ENCODE results near the gene RSPH1.

RSPH1 gene

GRCh38 chr21:42530167-42530518 is 34.1 kb upstream of the RSPH1 start:
- no peak for DNase-seq

DNA sequence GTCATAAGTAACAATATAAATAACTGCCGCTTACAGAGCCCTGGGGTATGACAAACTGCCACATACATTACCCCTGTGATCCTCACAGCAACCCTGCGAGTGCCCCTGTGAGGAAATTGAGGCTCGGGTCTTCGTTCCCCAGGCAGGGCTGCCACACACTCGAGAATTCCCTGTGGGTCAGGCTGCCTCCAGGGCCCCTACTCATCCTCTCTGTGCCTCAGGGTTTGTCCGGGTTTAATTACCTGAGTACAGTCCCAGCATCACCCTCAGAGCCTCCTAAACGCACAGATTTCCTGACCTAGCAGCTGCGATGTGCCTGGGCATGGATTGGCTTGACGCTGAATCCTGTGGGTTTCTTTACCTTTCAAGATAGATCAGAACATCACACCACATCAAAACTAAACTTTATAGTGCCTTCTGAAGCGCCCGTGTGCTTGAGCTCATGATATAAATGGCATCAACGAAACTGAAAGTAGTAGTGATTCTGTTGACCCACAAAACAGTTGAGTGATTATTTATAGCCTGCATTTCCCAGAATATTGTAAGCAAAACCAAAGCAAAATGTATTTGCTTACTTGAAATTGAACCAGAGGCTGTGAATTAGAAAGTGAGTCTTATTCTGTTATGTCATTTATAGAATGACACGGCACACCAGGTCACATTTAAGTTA is 31.6 kb upstream of the RSPH1 start:
- DNase-seq, result peak; percentile 75

- no peak for DNase-seq
Observed at GRCh38 chr21:42527127-42527488, 31.1 kb upstream of the RSPH1 start.

GRCh38 chr21:42526379-42526727 is 30.3 kb upstream of the RSPH1 start:
- DNase-seq, result no peak

DNA sequence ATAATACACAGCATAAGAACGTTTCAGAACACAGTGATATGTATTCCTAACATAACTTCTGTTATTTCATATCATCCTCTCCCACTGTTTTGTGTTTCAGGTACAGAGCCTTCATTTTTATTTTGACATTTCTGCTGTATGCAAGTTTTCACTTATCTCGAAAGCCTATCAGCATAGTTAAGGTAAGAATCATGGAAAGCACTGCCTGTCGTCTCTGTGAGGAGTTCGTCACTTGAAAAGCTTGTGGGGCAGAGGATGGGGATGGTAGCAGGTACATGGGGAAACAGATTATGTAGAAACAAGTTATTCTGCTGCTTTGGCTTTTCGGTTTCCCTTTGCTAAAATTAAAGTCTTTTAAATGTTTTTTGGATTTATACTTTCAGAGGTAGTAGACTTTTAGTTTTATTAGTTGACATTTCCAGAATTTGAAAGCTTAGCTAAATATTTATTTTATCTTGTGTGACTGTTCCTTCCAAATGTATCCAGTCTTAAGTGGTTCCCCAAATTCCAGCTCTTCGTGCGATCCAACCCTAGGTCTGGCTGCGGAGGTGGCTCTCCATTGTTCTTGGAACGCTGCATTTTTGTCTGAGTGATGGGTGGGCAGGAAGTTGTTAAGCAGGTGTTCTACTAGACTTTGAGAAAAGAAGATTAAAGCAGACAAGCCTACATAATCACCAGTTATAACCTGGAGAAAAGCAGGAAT is 29.8 kb upstream of the RSPH1 start:
- DNase-seq, result no peak

GRCh38 chr21:42525029-42525581 is 29.1 kb upstream of the RSPH1 start:
- DNase-seq, result peak; percentile 19

- peak; percentile 81 for DNase-seq
Observed at GRCh38 chr21:42524341-42525028, 28.5 kb upstream of the RSPH1 start.

GRCh38 chr21:42523941-42524340 is 27.9 kb upstream of the RSPH1 start:
- no peak for DNase-seq

GRCh38 chr21:42523211-42523610 is 27.2 kb upstream of the RSPH1 start:
- DNase-seq, result no peak

DNA sequence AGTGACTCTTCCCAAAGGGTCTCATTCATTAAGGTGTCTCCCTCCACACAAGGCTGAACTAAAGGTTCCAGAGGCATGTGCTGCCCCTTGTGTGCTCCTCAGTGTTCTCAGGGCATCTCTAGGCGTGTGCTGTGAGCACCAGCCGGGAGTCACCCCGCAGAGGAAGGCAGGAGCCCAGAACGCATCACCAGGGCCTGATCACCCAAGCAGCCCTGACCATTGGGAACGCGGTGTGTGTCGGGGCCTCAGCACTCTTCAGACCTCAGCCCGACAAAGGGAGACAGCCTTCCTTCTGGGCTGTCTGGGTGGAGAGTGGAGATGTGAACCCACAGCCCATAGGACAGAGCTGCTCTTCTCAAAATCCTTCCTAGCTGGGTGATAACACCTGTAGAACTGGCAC is 26.7 kb upstream of the RSPH1 start:
- DNase-seq, result no peak

- DNase-seq, result no peak
Observed at GRCh38 chr21:42522271-42522670, 26.2 kb upstream of the RSPH1 start.

- DNase-seq, result no peak
Observed at GRCh38 chr21:42521805-42522204, 25.8 kb upstream of the RSPH1 start.

GRCh38 chr21:42521384-42521783 is 25.4 kb upstream of the RSPH1 start:
- no peak for DNase-seq

GRCh38 chr21:42520628-42521253 is 24.7 kb upstream of the RSPH1 start:
- no peak for DNase-seq

GRCh38 chr21:42518626-42519025 is 22.6 kb upstream of the RSPH1 start:
- no peak for DNase-seq

GRCh38 chr21:42518215-42518614 is 22.2 kb upstream of the RSPH1 start:
- no peak for DNase-seq

DNA sequence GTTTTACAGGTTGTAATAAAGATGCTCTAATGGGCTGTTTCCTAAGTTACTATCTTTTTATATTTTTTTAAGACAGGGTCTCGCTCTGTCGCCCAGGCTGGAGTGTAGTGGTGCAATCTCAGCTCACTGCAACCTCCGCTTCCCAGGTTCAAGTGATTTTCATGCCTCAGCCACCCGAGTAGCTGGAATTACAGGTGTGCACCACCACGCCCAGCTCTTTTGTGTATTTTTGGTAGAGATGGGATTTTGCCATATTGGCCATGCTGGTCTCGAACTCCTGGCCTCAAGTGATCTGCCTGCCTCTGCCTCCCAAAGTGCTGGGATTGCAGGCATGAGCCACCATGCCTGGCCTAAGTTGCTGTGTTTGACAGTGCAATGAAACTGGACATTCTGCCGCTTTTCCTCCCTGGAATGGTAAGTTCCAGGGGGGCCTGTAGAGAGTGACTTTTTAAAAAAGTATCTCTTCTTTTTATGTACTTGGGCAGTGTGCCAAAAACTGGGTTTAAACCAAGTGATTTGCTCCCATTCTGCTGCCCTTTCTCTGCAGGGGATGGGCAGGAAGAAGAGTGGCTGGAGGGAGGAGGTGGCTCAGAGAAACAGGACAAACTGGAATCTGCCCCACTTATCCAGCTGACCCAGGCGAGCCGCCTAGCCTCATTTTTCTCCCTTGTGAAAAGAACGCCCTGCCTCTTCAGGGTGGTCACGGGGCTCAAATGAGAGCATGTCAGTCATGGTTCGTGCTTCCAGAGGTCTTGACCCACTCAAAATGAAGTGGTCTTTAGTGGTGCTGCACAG is 19.9 kb upstream of the RSPH1 start:
- no peak for DNase-seq

DNA sequence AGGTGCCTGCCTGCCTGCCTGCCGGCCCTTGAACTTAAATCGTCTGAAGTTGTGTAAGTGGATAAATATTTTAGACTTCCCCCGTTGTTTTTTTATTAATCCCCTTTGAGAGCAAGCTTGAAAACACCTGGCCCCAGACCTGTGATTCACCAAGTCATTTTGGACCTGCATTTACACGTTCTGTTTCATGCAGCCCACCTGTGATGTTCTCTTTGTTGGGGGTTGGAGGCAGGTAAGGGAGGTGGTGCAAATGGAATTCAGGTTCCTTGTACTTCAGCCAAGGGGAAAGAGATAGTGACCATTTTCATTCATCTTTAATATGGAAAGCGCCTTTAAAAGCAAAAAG is 18.8 kb upstream of the RSPH1 start:
- no peak for DNase-seq

DNA sequence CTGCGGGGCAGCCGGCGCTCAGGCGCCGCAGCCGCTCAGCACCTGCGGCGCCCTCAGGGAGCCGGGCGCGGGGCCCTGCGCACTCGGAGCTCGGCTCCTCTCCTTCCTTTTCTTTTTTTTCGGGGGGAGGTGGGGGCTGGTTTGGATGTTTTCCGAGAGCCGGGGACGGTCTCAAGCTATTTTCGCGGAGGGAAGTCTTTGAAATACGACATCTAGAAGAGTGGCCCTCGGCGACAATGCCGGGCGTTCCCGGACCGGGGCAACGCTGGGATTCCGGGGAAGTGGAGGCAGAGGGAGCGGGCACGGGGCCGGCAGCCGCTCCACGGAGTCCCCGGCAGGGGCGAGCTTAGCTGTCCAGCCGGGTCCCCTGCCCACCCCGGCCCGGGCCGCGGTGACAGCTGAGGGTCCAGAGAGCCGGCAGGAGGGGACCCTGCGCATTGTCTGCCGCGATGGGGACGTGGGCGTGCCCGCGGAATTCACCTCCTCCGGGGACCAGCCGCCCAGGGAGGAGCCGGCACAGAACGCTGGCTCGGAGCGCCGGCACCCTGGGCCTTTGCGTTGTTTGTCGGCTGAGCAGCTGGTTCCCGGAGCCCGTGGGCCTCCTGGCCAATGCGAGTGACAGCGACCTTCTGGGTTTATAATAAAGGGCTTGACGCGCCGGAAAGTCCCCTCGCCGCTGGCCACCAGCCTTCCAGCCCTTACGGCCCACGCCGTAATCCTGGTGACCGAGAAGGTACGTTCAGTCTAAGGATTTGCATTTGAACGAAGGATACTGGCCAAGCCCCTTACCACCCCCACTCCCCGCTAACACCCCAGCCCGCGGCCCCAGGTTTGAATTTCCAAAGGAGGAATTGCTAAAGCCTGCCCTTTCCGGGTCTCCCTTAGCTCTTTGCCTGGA is 18.2 kb upstream of the RSPH1 start:
- DNase-seq, result peak; percentile 31

GRCh38 chr21:42513151-42513984 is 17.3 kb upstream of the RSPH1 start, which contains the start of gene SLC37A1:
TSS of gene SLC37A1 (plus strand) at chr21:42513852. CDS start at chr21:42518455, 4,603 bp downstream.
- DNase-seq, result peak; percentile 53
